HG02981 (cell line): ENCODE results near the gene ALOX12B.
"Not testable (repeated sequence)": the region's sequence is repeated elsewhere in the genome, so short reads cannot be mapped to it uniquely, and the experiment has no call there.

Experiments
- ATAC-seq: cut with Tn5 transposase; IDR thresholded peaks from one replicate; pipeline ENCODE4 v1.9.1; 2021; ENCODE audit warnings: mild to moderate bottlenecking, moderate library complexity; ENCODE audit not compliant: unreplicated experiment

Gene ALOX12B

GRCh38 chr17:8119581-8120519, 32.3 kb upstream of the ALOX12B start:
- no peak for ATAC-seq

- ATAC-seq, result peak; percentile 29
Measured at GRCh38 chr17:8118769-8119580, 31.5 kb upstream of the ALOX12B start.

DNA sequence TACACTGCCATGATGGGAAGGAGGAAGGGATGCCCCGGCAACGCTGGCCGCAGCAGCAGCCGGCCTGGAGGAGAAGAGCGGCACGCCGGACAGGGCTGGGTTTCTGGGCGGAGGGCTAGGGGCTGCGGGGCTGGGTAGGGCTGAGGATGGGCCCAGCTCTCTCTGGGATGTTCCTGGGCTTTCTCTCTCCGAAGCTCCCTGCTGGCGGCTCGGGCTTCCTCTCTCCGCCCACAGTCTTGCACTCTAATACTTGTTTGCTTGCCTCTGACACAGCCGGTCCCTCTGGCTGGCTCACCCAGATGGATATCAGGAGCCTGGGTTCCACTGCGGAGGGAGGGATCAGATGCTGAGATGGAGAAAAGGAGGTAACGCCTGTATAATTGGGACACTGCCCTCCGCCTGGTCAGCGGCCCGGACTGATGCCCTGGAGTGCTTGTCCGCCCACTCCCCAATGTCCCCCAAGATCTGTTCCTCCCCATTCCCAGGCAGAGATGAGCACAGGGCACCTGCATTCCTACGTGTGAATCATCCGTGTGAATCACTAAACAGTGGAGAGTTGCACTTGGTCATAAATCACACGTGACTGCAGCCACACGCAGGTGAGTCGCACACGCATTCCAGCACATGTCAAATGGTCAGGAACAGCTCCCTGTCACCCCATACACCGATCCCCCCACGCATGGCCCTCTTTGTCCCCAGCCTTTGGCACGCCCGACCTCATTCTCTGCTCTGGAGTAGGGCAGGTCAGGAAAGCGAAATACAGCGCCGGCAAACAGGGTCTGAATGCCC, 30.7 kb upstream of the ALOX12B start, which contains the start of gene ALOXE3:
Gene ALOXE3 (minus strand): TSS at position 535 of the 789 bp plus-strand sequence. CDS start 524 bp downstream, at position 11.
- ATAC-seq, result no peak

DNA sequence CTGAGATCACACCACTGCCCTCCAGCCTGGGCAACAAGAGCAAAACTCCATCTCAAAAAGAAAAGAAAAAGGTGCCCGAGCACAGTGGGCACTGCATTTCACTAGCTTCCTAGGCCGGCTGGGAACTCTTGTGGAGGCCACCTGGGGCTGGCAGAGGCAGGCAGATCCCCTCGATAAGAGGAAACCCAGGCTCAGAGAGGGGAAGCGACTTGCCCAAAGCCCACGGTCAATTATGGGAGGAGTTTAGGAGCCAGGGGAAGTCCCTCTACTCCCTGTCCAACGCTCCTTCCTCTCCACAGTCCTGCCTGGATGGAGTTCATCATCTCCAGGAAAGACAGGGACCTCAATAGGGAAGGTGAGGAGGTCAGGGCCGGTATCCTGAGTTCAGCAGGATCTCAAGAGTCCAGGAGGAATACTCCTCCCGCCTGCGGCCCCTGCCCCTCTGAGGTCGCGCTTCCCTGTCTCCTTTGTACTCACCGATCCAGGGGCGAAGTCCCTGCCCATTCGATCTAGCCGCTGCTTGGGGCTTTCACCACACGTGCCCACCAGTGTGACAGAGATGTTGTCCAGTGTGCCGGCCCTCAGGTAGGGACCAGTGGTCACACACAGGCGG, 30.0 kb upstream of the ALOX12B start:
- ATAC-seq, result no peak

DNA sequence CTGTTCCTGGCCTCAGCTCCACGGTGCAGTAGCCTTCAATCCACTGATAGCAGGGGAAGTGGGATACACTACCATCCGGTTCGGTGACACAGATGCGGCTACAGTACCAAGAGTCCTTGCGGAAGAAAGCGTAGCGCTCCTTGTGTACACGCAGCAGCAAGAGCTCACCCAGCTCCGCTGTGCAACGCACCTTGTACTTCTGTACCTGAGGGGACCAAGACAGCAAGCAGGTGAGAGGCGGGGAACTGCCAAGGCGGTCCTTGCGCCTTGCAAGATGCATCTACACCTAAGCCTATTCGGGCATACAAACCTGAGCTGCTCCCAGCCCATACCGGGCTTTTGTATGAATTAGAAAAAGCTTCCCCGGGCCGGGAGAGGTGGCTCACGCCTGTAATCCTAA, 29.3 kb upstream of the ALOX12B start:
- ATAC-seq, result no peak

GRCh38 chr17:8110907-8111306, 23.4 kb upstream of the ALOX12B start:
- ATAC-seq, result no peak

- ATAC-seq, result no peak
Measured at GRCh38 chr17:8110456-8110804, 22.9 kb upstream of the ALOX12B start.

DNA sequence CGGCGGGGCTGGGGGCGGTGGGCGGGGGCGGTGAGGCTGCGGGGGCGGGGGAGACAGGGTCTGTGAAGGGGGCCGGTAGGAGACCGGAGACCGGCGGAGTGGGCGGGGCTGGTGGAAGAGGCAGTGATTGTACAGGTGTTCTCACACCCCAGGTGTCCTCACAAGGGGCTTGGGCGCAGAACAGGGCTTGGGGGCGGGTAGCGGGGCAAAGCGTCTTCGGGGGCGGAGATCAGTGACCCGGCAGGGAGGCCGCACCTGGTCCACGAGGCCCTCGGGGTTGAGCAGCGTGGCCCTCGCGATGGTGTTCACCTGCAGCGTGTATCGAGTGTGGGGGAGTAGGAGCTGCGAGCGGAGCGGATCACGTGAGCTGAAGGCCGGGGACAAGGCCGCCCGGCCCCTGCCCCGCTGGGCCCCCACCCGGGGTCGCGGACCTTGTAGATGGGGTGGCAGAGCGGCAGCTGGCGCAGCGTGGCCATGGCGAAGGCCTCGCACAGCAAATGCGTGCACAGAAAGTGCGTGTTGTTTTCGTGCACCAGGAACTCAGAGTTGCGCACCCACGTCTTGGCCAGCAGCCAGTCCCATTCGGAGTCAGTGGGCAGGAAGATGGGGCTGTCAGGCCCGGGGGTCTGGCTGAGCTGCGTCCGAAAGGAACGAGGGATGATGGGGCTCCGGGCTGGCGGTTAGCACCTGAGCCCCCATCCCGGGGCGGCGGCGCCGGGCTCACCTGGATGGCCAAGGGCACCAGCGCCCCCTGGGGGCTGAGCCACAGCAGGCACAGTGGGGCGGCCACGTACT, 22.3 kb upstream of the ALOX12B start:
- no peak for ATAC-seq

DNA sequence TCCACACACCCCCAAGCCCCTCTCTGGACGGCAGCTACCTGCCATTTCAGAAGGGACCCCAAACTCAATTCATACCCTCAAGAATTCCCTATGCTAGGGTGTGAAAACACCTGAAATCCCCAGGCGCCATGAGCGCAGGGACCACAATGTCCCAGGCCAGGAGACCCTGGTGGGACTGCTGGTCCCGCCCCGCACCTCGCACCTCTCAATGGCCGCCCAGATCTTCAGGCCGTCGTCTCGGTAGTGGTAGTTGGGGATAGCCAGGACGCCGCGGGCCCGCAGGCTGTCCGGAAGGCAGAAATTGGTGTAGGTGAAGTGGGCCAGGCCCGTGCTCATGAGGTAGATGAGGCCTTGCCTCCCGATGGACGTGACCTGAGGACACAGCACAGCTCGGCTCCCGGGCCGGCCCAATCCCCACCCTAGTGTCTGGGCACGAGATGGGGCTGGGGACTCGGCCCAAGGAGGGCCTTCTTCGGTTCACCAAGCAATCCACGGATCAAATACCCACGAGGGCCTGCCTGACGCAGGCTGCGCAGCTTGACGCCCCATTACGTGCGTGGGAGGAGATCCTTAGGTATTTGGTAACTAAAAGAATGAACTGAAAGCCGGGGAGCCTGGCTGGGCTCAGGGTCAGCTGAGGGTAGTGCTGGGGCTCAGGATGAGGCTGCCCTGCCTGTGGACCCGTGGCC, 21.6 kb upstream of the ALOX12B start:
- no peak for ATAC-seq

GRCh38 chr17:8106980-8107379, 19.5 kb upstream of the ALOX12B start:
- ATAC-seq, result not testable (repeated sequence)

DNA sequence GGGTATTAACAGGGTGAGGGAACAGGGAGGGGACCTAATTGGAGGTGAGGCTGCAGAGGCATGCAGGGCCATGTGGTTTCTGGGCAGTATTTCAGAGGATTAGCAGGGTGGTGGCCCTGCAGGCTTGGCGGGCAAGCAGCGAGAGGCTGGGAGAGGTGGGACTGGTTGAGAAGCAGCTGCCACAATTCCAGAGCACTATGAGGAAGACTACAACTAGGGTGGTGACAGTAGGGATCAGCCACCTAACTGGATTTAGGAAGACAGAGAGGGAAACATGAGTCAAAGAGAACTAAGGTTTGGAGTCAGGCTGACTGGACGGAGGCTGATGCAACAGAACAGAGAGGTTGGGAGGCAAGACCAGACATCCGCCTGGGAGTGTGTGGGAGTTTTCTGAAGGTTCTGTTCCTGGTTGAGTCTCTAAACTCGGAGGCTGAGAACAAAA, 18.5 kb upstream of the ALOX12B start:
- no peak for ATAC-seq

- ATAC-seq, result no peak
Measured at GRCh38 chr17:8104911-8105310, 17.4 kb upstream of the ALOX12B start.

DNA sequence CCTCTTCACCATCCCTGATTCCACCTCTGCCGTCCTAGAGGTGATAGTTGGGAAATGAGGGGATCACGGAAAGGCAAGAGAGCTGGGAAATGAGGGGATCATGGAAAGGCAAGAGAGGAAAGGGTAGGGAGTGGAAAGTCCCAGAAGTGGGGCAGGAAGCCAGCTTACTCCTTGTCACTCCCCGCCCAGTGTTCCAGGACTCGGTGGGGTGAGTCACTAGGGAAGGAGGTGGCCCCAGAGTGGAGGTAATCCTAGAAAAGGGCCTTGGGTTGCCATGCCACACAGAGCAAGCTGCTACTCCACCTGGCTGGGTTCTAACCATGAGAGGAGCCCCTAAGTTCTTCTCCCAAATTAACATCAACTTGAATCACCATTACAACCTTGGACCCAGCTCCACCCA, 16.0 kb upstream of the ALOX12B start:
- ATAC-seq, result no peak

DNA sequence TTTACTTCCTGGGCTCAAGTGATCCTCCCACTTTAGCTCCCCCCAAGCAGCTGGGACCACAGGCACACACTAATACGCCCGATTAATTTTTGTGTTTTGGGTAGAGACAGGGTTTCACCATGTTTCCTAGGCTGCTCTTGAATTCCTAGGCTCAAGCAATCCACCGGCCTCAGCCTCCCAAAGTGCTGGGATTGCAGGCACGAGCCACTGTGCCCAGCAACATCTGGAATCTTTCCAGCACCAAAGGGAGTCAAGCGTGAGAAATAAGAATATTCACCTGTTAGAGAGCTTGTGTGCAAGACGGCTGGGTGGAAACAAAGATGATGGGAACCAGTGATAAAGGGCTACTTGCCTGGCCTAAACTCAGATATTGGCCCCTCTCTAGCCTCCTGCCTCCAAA, 14.2 kb upstream of the ALOX12B start:
- ATAC-seq, result no peak

- no peak for ATAC-seq
Measured at GRCh38 chr17:8100763-8101162, 13.2 kb upstream of the ALOX12B start.

DNA sequence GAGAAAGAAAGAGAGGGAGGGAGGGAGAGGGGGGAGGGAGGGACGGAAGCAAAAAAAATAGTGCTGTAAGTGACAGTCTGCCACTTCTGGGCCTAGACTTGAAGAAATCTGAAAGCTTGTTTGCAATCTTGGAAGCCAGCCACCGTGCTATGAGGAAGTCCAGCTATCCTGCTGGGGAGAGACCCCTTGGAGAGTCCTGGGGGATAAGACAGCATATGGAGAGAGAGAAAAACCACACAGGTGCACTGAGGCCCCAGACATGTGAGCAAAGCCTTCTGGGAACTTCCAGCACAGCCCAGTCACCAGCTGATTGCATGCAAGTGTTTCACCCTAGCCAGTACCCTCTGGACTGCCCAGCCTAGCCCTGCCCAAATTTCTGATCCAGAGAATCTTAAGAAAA, 12.6 kb upstream of the ALOX12B start:
- ATAC-seq, result no peak

- no peak for ATAC-seq
Measured at GRCh38 chr17:8096541-8096940, 9.0 kb upstream of the ALOX12B start.

GRCh38 chr17:8095361-8095760, 7.8 kb upstream of the ALOX12B start:
- ATAC-seq, result no peak

DNA sequence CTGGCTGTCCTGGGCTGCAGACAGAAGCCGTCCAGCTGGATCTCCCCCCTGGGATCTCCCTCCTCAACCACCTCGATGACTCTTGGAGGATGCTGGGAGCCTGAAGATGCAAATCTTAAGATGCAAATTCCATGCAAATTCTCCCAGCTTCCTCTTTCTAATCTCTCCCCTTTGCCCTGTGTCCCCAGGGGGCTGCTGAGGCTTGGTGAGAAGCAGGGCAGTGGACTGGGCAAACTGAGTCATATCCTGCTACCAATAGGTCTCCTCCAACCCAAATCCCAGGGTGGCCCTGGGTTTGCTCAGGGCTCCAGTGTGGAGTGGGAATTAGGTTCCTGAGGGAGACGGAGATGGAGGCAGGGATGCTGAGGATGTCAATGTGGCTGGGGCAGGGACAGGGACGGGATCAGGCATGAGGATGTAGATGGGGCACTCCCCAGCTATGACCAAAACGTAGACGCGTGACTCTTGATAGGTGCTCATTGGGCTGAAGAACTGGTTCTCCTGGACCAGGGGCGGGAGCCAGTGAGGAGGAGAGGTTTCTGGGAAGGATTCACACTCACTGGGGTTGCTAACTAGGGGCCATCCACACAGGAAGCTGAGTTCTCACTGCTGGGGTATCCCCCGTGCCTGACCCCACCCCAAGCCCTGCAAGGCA, 3.6 kb upstream of the ALOX12B start:
- ATAC-seq, result peak; percentile 63
